SK-N-SH treated with all-trans-retinoic acid at 6 μM for 48 hours (cell line): Measurements from ENCODE around the gene CCBE1.

Source experiments
- ATAC-seq: fragments of 200-7000 bp; cut with Tn5 transposase; 3 replicates; pipeline ENCODE4 v1.9.1; 2020; ENCODE audit warnings: mild to moderate bottlenecking, moderate library complexity
- ARNTL ChIP-seq: fragments of 450-650 bp; formaldehyde crosslinking; IDR thresholded peaks from 2 replicates; pipeline ENCODE4 v1.5.0; 2020; ENCODE audit warnings: low read depth, mild to moderate bottlenecking, moderate library complexity, borderline replicate concordance
- BACH2 ChIP-seq: fragments of 250-450 bp; sonication (Bioruptor Pico); IDR thresholded peaks from 2 replicates; pipeline ENCODE4 v1.9.0; 2021; ENCODE audit warnings: mild to moderate bottlenecking, borderline replicate concordance
- CSDC2 ChIP-seq: fragments of 250-450 bp; sonication (Bioruptor Pico); IDR thresholded peaks from 2 replicates; pipeline ENCODE4 v1.5.0; 2020; ENCODE audit warnings: mild to moderate bottlenecking, moderate library complexity
- GLIS3 ChIP-seq: fragments of 250-450 bp; sonication (Bioruptor Pico); IDR thresholded peaks from 2 replicates; pipeline ENCODE4 v1.5.0; 2020; ENCODE audit warnings: mild to moderate bottlenecking, moderate library complexity
- OSR1 ChIP-seq: fragments of 250-450 bp; sonication (Bioruptor Pico); IDR thresholded peaks from 2 replicates; pipeline ENCODE4 v1.8.0; 2022; ENCODE audit warnings: moderate library complexity, mild to moderate bottlenecking, inconsistent platforms
- PPARA ChIP-seq: fragments of 250-450 bp; sonication (Bioruptor Pico); IDR thresholded peaks from 2 replicates; pipeline ENCODE4 v1.5.0; 2020; ENCODE audit warnings: mild to moderate bottlenecking, borderline replicate concordance
- RARB ChIP-seq: fragments of 250-450 bp; sonication (Bioruptor Pico); IDR thresholded peaks from 2 replicates; pipeline ENCODE4 v1.8.0; 2021; ENCODE audit warnings: mild to moderate bottlenecking, moderate library complexity
- ZC3H10 ChIP-seq: fragments of 250-450 bp; sonication (Bioruptor Pico); IDR thresholded peaks from 2 replicates; pipeline ENCODE4 v1.5.1; 2021; ENCODE audit warnings: mild to moderate bottlenecking, moderate library complexity
- ZFP3 ChIP-seq: fragments of 250-450 bp; sonication (Bioruptor Pico); IDR thresholded peaks from 2 replicates; pipeline ENCODE4 v1.5.0; 2020; ENCODE audit warnings: mild to moderate bottlenecking, moderate library complexity
- ZFP30 ChIP-seq: fragments of 450-650 bp; formaldehyde crosslinking; IDR thresholded peaks from 2 replicates; pipeline ENCODE4 v1.5.0; 2022; ENCODE audit warnings: mild to moderate bottlenecking, moderate library complexity
- ZNF565 ChIP-seq: fragments of 450-650 bp; formaldehyde crosslinking; conservative IDR thresholded peaks from 2 replicates; pipeline ENCODE4 v1.5.0; 2020; ENCODE audit warnings: low read depth, mild to moderate bottlenecking, moderate library complexity
- ZNF70 ChIP-seq: fragments of 450-650 bp; formaldehyde crosslinking; IDR thresholded peaks from 2 replicates; pipeline ENCODE4 v1.5.0; 2020; ENCODE audit warnings: mild to moderate bottlenecking, moderate library complexity
- TF ChIP-seq, protein P1 (sequence below): fragments of 250-450 bp; sonication (Bioruptor Pico); IDR thresholded peaks from 2 replicates; pipeline ENCODE4 v1.5.1; 2021; ENCODE audit warnings: mild to moderate bottlenecking, moderate library complexity
- TF ChIP-seq, protein P2 (sequence below): fragments of 250-450 bp; sonication (Bioruptor Pico); IDR thresholded peaks from 2 replicates; pipeline ENCODE4 v1.5.1; 2020; ENCODE audit warnings: low read depth, mild to moderate bottlenecking, moderate library complexity
- TF ChIP-seq, protein P3 (sequence below): fragments of 250-450 bp; sonication (Bioruptor Pico); IDR thresholded peaks from 2 replicates; pipeline ENCODE4 v1.5.0; 2020; ENCODE audit warnings: mild to moderate bottlenecking, moderate library complexity
- TF ChIP-seq, protein P4 (sequence below): fragments of 250-450 bp; sonication (Bioruptor Pico); IDR thresholded peaks from 2 replicates; pipeline ENCODE4 v1.8.0; 2021; ENCODE audit warnings: low read depth, mild to moderate bottlenecking, moderate library complexity, borderline replicate concordance
- TF ChIP-seq, protein P5 (sequence below): fragments of 250-450 bp; sonication (Bioruptor Pico); IDR thresholded peaks from 2 replicates; pipeline ENCODE4 v1.8.0; 2020; ENCODE audit warnings: mild to moderate bottlenecking, moderate library complexity, borderline replicate concordance

Gene CCBE1

DNA sequence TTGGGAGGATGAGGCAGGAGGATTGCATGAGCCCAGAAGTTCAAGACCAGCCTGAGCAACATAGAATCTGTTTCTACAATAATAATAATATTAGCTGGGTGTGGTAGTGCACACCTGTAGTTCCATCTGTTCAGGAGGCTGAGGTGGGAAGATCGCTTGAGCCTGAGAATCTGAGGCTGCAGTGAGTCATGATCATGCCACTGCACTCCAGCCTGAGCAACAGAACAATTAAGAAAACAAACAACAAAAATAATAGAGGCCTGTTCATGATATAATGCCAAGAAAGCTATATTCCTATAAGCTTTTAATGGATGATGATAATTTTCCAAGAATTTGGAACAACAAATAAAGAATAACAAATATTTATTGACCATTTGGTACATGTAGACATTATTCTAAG lies 6.9 kb upstream of the CCBE1 start:
- ATAC-seq, result no peak
- no peak for TF ChIP-seq ARNTL (CRISPR knock-in tag)
- no peak for TF ChIP-seq OSR1 (CRISPR knock-in tag)
- TF ChIP-seq, protein P1, sequence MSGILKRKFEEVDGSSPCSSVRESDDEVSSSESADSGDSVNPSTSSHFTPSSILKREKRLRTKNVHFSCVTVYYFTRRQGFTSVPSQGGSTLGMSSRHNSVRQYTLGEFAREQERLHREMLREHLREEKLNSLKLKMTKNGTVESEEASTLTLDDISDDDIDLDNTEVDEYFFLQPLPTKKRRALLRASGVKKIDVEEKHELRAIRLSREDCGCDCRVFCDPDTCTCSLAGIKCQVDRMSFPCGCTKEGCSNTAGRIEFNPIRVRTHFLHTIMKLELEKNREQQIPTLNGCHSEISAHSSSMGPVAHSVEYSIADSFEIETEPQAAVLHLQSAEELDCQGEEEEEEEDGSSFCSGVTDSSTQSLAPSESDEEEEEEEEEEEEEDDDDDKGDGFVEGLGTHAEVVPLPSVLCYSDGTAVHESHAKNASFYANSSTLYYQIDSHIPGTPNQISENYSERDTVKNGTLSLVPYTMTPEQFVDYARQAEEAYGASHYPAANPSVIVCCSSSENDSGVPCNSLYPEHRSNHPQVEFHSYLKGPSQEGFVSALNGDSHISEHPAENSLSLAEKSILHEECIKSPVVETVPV, result no peak
- TF ChIP-seq GLIS3 (CRISPR knock-in tag), result no peak
- TF ChIP-seq, protein P2, sequence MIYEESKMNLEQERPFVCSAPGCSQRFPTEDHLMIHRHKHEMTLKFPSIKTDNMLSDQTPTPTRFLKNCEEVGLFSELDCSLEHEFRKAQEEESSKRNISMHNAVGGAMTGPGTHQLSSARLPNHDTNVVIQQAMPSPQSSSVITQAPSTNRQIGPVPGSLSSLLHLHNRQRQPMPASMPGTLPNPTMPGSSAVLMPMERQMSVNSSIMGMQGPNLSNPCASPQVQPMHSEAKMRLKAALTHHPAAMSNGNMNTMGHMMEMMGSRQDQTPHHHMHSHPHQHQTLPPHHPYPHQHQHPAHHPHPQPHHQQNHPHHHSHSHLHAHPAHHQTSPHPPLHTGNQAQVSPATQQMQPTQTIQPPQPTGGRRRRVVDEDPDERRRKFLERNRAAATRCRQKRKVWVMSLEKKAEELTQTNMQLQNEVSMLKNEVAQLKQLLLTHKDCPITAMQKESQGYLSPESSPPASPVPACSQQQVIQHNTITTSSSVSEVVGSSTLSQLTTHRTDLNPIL (CRISPR knock-in tag), result no peak
- TF ChIP-seq, protein P3, sequence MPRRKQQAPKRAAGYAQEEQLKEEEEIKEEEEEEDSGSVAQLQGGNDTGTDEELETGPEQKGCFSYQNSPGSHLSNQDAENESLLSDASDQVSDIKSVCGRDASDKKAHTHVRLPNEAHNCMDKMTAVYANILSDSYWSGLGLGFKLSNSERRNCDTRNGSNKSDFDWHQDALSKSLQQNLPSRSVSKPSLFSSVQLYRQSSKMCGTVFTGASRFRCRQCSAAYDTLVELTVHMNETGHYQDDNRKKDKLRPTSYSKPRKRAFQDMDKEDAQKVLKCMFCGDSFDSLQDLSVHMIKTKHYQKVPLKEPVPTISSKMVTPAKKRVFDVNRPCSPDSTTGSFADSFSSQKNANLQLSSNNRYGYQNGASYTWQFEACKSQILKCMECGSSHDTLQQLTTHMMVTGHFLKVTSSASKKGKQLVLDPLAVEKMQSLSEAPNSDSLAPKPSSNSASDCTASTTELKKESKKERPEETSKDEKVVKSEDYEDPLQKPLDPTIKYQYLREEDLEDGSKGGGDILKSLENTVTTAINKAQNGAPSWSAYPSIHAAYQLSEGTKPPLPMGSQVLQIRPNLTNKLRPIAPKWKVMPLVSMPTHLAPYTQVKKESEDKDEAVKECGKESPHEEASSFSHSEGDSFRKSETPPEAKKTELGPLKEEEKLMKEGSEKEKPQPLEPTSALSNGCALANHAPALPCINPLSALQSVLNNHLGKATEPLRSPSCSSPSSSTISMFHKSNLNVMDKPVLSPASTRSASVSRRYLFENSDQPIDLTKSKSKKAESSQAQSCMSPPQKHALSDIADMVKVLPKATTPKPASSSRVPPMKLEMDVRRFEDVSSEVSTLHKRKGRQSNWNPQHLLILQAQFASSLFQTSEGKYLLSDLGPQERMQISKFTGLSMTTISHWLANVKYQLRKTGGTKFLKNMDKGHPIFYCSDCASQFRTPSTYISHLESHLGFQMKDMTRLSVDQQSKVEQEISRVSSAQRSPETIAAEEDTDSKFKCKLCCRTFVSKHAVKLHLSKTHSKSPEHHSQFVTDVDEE (CRISPR knock-in tag), result no peak
- TF ChIP-seq, all 23 proteins: peak for 0

DNA sequence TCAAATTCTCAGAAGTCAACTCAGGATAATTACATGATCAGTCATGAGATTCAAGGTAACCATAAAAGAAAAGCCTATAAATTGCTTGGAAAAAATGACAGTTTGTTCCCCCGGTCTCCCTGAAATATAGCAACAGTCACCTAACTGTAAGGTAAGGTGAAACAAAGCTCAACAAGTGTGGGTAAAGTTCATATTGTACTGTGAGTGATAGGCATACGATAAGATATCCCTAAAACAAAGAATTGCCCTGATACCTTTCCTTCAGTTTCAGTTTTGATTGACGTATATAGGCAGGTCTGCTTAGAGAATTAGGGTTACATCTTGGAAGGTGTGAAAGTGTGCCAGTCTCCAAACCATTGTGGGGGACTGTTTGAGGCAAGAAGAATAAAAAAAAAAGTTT lies 4.0 kb upstream of the CCBE1 start:
- TF ChIP-seq, protein P2 (CRISPR knock-in tag), result no peak
- TF ChIP-seq ZNF70 (CRISPR knock-in tag) (no peak), BACH2 (CRISPR knock-in tag) (no peak), ZFP30 (no peak), ZNF565 (CRISPR knock-in tag) (no peak), RARB (CRISPR knock-in tag) (no peak), PPARA (CRISPR knock-in tag) (no peak), ZFP3 (no peak), CSDC2 (no peak), ZC3H10 (no peak)
- TF ChIP-seq, protein P3 (CRISPR knock-in tag), result no peak
- TF ChIP-seq, protein P4, sequence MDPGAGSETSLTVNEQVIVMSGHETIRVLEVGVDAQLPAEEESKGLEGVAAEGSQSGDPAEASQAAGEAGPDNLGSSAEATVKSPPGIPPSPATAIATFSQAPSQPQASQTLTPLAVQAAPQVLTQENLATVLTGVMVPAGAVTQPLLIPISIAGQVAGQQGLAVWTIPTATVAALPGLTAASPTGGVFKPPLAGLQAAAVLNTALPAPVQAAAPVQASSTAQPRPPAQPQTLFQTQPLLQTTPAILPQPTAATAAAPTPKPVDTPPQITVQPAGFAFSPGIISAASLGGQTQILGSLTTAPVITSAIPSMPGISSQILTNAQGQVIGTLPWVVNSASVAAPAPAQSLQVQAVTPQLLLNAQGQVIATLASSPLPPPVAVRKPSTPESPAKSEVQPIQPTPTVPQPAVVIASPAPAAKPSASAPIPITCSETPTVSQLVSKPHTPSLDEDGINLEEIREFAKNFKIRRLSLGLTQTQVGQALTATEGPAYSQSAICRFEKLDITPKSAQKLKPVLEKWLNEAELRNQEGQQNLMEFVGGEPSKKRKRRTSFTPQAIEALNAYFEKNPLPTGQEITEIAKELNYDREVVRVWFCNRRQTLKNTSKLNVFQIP (CRISPR knock-in tag), result no peak
- TF ChIP-seq, protein P5, sequence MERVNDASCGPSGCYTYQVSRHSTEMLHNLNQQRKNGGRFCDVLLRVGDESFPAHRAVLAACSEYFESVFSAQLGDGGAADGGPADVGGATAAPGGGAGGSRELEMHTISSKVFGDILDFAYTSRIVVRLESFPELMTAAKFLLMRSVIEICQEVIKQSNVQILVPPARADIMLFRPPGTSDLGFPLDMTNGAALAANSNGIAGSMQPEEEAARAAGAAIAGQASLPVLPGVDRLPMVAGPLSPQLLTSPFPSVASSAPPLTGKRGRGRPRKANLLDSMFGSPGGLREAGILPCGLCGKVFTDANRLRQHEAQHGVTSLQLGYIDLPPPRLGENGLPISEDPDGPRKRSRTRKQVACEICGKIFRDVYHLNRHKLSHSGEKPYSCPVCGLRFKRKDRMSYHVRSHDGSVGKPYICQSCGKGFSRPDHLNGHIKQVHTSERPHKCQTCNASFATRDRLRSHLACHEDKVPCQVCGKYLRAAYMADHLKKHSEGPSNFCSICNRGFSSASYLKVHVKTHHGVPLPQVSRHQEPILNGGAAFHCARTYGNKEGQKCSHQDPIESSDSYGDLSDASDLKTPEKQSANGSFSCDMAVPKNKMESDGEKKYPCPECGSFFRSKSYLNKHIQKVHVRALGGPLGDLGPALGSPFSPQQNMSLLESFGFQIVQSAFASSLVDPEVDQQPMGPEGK (CRISPR knock-in tag), result no peak
- TF ChIP-seq, protein P1, result no peak
- TF ChIP-seq, all 23 proteins: peak for 0
- ATAC-seq, result no peak
